ENCODE measurements around the gene ARL3.
"Not testable (repeated sequence)": the region's sequence is repeated elsewhere in the genome, so short reads cannot be mapped to it uniquely, and the experiment has no call there.

ARL3 gene

DNA sequence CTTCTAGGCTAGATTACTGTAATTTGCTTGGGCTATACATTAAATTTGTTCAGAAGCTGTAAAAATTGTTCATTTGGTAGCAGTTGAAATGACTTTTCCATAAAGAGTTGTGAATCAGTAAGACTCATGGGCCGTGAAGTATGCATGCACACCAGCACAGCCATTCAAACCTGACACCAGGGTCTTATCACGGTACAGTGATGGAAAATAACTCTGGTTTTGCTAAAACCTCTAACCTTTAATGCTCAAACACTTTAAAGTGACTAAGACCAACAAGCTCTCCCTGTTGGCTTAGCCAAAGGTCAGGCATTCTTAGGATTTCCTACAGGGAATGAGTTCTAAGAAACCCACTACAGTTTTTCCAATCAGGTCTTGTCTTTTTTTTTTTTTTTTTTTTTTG lies 11.5 kb downstream of the ARL3 start:
- no peak for DNase-seq (ENCODE audit: low spot score)

DNA sequence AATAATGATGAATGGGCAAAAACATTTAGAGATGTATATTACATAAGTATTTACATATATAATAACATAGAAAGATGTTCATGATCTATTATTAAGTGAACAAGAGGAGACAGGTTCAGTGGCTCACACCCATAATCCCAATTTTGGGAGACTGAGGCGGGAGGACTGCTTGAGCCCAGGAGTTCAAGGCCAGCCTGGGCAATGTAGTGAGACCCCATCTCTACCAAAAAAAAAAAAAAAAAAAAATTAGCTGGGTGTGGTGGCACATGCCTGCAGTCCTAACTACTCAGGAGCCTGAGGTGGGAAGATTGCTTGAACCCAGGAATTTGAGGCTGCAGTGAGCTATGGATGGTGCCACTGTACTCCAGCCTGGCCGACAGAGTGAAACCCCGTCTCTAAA lies 12.4 kb downstream of the ARL3 start:
- DNase-seq (ENCODE audit: low spot score): no peak

DNA sequence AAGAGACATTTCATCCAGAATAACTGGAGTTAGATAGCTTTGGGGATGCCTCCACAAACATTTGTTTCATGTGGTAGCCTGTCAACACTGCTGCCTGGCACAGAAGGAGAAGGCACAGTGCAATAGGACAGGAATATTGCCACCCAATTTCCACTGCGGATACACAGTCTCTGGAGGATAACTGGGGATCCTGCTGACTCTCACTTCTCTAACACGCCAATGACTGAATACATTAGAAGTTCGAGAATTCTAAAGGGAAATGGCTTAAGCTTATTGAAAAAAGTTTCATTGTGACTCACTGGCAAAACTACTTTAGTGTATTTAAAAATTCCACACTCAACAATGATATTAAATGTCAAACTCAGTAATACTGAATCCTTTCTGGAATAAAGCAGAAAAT lies 12.9 kb downstream of the ARL3 start:
- DNase-seq (ENCODE audit: low spot score): no peak

DNA sequence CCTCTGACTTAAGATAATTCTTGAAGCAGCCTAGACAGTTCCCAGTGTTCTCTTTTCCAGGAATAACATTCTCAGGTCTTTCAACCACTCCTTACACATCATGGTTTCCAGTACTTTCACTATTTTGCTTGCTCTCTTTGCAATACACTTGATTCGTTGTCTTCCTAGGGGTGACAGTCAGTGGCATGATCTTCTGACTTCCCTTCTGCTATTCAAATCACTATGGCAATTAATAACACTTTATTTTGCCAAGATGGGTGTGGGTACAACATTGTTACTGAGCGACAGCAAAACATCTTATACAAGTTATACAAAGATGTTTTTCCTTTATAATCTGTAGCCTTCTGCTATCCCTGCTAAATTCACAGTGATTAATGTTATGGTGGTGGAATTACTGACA lies 15.3 kb downstream of the ARL3 start:
- DNase-seq (ENCODE audit: low spot score): no peak

DNA sequence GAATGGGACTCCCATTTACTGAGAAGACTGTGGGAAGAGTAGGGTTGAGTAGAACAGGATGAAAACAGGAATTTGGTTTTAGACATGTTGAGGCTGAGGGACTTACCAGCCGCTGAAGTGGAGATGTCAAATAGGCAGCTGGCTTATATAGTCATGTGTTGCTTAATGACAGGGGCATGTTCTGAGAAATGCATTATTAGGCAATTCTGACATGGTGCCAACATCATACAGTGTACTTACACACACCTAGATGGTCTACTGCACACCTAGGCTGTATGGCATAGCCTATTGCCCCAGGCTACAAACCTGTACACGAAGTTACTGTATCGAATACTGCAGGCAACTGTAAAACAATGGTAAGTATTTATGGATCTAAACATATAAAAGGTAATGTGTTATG lies 17.5 kb downstream of the ARL3 start:
- no peak for DNase-seq (ENCODE audit: low spot score)

DNA sequence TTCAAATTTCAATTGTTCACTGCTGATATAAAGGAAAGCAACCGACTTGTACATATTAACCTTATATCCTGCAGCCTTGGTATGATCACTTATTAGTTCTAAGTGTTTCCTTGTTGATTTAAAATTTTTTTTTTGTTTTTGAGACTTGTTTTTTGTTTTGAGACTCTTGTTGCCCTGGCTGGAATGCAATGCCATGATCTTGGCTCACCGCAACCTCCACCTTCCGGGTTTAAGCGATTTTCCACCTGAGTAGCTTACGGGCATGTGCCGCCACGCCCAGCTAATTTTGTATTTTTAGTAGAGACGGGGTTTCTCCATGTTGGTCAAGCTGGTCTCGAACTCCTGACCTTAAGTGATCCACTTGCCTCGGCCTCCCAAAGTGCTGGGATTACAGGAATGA lies 18.8 kb downstream of the ARL3 start:
- not testable (repeated sequence) for DNase-seq (ENCODE audit: low spot score)

DNA sequence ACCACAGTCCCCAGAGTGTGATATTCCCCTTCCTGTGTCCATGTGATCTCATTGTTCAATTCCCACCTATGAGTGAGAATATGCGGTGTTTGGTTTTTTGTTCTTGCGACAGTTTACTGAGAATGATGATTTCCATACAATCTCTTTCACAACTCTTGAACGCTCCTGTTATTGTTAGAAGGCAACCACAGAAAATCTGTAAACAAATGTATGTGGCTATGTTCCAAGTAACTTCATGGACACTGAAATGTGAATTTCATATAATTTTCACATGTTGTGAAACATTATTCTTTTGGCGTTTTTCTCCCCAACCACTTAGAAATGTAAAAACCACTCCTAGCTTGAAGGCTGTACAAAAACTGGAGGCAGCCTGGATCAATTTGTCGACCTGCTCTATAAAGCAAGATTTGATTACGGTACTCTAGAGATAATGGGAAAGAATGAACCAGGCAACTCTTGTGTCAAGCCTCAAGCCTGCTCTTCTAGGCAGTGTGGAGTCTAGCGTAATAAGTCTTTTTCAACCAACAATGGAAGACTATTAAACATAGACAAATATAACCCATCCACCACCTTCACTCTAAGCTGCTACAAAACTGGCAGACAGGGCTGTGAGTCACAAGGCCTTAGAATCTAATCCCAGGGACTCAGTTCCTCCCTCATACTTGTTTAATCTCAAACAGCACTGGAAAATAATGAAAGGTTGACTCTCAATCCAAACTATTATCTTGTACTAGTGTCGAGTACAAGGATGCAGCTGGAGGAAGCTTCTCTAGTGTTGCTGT lies 22.7 kb downstream of the ARL3 start:
- DNase-seq (ENCODE audit: low spot score): no peak

DNA sequence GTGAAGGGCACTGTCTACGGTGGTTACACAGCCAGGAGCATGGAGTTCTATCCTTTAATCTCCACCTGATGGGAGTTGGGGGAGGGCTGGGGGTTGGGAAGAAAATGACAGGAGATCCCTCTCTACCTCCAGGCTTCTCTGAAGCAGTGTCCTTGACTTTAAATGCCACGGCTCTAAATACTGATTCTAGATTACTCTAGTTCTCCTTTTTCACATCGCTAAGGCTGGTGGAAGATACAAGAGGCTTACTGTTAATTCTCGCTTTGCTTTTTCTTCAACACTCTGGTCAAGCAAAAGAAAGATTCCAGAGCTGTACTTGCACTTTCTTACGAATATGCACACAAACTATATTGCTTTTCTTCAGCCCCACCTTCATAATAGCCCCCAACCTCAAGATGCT lies 30.5 kb downstream of the ARL3 start:
- no peak for DNase-seq (ENCODE audit: low spot score)

DNA sequence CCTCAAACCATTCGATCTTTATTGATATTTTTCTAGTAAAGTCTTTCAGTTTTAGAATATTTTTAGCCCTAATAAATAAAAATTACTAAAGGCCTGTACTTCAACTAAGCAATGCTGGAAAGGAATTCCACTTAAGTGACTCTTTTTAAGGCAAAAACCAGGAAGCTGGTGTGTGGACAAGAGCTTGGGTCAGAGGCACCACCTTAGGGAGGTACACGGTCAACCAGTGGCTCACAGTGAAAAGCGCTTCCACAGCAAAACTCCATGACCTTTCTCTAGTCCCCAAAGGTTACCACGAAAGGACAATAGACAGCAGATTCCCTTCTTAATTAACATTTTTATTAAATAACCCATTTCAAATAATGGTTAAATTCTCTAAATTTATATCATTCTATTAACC lies 31.2 kb downstream of the ARL3 start:
- no peak for DNase-seq (ENCODE audit: low spot score)

DNA sequence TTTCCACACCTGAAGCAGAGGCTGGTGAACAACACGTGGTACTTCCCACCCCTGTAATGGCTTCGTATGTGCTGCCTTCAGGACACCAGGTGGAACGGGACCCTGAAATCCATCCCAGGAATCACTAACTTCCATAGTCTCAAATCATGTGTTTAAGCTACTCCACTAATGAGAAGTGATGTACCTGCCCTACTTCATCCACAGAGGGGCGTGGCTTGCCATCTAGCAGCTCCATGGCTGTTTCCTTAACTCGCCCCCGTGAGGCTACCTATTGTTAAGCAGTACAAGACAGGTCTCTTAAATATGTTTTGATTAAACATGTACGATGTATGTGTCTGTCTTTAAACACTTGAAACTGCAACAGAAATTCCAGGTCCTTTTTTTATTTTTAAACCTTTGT lies 31.8 kb downstream of the ARL3 start:
- DNase-seq (ENCODE audit: low spot score): no peak

DNA sequence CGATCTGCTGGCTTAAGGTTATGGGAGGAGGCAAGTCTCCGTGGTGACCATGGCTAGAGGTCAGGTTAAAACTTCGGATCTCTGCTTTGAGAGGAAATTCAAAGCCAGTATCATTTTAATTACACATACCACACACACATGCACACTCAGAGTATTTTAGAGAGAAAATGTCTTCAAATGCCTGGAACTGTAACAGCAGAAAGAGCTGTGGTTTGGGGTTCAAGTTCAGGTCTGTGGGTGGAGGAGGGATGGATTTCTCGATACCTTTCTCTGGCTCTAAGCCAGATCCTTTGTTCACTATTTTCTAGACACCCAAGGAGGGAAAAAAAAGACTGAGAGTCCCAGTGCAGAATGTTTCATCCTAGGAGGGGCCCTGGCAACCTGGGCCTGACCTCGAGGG lies 32.5 kb downstream of the ARL3 start:
- DNase-seq (ENCODE audit: low spot score): no peak

DNA sequence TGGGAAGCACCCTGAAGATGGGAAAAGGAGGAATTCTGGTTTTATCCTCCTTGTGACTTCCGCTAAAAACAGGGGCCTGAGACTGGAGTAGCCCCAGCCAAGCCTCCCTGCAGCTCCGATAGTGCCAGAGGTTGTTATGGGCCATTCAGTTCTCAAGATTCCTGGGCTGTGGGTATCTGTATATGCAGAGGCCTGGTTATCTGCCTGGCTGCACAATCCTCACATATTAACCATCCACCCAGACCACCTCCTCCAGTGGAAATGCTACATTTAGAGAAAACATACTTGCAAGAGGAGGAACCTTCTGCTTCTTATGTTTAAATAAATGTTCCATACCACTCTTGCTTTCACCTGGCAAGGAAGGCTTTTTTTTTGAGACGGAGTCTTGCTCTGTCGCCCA lies 34.6 kb downstream of the ARL3 start:
- DNase-seq (ENCODE audit: low spot score): no peak

DNA sequence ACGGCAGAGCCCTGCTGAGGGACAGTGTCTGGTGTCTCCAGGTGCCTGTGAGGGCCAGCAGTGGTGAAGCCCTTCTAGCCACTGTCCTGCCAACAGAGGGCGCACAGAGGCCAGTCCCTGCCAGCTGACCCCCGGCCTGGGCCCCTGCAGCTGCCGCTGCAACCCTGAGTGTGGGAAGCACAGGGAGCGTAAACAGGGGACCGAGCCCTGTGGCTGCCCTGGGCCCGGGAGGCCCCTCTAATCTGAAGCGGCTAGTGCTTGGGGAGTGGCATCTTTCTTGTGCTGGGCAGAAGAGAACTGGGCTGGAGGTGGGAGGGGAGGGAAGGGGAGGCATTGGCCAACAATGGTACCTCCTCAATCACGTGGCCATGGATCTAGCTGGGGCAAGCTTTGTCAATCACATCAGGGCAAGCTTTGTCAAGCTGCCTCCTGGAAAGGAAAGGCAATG lies 35.3 kb downstream of the ARL3 start:
- DNase-seq (ENCODE audit: low spot score): peak; percentile 48

DNA sequence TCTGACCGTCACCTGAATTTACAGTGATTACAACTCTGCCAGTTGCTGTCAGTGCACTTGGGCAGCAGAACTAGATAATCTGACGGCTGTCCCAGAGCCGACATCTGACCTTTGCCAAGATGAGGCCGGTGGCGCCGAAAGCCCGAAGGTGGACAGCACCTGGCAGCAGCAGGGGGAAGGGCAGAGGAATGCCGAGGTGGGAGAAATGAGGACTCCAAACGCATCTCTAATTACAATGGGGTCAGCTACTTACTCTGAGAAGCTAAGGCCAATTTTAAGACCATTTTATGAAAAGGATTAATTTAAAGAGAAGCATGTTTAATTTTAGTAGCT lies 36.2 kb downstream of the ARL3 start:
- no peak for DNase-seq (ENCODE audit: low spot score)

DNA sequence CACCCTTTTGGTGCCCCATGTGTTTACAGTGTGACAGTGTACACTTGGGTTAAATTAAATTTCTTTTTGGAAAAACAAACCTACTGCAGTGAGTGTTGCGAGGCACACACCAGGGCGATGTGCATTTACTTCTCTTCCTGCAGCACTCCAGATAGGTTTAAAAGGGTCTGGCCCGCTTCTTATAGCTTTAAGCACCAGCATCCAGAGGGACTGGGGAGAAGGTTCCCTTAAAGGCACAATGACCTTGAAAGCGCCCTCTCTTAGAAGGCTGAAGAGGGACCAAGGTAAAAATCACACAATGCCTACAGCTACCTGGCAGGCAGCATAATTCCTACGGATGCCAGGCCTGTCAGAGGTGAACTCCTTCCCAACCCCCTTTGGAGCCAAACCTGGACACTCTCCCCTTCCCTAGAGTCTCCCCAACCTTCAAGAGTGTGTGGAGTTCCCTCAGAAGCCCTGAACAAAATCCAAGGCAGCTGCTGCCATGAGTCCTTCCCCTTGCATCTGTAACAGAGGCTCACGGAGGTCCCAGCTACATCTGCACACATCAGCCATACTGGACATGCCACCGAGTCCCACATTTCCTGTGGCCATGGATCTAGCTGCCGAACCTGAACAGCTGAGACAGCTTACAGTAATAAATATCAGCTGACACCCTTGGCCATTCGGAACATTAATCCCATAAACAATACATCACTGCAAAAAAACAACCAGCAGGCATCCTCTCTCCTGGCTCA lies 36.7 kb downstream of the ARL3 start:
- no peak for DNase-seq (ENCODE audit: low spot score)

DNA sequence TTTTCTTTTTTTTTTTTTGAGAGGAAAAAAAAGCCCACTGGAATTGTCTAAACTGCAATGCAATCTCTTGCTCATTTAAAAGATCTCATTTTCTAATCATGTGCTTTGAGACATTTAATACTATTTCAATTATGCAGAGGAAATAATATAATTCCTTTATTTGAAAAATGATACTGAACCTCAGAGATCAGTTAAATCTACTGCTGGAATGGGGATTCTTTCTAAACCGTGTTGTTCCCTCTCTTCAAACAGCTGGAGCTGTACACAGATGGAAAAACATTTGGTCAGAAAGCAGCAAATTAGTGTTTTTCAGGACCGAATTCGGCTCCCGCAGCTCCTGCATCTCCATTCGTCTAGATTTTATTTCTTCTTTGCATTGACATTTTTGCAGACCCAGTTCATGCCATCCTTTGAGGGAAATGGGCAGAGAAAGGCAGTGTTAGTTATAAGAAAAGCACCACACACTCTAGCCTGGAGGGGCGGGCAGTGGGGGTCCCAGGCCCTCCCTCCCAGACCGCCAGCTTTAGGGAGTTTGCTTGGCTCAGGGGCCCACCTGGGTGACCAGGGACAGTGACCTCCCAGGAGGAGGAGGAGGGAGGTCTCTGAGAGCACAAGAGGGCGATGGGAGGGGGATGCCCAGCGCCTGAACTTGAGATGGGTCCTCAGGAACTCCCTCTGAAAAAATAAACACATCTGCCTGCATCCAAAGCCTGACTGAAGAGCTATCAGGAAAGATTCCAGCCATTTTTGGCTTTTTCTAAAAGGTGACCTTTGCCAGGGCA lies 37.5 kb downstream of the ARL3 start:
- no peak for DNase-seq (ENCODE audit: low spot score)

DNA sequence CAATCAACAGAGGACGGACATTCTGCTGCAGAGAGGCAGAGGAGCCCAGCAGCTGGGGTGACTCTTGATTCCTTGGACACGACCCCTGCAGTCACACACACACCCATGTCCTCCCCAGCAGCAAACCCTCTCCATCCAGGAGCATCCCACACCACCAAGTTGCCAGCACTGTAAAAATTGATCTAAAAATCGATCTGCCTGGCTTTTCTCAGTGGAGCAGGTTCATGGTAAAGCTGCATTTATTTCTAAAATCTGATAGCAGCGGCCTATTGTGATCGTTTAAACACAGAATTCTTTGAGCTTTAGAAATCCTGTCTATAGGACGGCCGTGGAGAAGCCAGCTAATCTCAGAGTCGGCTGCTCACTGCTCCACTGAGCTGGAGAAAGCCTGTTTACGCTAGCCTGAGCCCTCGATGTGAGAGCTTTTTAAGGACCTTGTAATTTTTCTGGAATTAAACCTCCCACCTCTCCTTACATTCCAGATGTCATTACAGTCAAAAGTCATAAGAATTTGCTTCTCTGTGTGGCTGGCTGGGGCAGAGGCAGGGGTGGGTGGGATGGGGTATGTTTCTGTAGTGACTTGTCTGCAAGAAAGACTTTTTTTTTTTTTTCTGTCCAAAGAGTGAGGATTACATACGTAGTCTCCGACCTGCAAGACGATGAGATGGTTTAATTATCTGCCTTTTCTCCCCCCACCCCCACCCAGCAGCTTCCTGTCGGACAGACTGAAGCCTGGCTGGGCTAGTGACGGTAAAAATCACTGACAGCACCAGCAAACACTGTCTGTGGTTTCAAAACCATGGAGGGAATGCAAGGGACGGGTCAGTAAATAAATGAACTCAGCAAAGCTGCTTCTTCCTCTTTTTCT lies 38.3 kb downstream of the ARL3 start:
- DNase-seq (ENCODE audit: low spot score): peak; percentile 48

DNA sequence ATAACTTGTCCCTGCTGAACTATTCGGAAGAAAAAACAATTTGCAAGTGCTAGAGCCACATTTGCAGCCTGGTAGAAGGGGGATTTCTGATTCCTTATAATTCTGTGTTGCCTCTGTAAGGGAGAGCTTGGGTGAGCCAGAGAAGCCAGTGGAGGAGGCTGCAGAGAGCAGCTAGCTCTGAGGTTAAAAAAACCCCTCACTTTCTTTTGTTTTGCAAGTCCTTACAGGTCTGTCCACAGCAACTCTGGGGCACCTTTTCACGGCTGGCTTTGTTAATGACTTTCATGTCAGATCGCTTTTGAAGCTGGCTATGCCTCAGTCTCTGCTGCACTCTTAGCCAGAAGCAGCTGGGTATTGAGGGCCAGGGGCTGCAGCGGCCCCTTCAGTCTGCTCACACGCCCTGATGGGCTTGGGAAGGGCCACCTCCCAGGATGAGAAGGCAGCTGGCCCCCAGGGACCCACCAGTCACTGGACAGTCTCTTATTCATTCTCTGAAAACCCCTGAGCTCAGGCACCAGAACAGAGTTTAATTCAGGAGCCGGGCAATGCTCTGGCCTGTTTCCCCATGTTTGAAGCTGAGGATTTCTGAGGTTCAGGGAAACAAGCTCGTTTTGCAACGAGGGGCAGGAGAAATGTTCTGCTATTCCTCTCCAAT lies 39.1 kb downstream of the ARL3 start:
- DNase-seq (ENCODE audit: low spot score): no peak

DNA sequence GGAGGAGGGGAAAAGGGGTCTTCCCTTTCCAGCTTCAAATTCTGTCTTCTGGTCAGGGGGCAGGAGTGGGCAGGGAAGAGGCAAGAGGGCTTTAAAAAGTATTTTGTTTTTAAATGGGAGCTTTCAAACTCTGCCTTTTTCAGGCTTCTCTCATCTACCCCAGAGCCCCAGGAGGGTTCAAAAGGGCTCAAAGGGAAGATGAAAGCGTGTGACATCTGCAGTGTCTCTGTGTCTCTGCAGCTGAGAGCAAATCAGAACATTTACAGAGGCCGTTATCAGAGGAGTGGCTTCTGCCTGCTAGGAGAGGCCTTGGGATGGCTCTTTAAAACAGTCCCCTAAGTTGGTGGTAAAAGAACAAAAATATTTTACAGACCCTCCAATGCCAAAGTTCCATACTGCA lies 39.6 kb downstream of the ARL3 start:
- no peak for DNase-seq (ENCODE audit: low spot score)

DNA sequence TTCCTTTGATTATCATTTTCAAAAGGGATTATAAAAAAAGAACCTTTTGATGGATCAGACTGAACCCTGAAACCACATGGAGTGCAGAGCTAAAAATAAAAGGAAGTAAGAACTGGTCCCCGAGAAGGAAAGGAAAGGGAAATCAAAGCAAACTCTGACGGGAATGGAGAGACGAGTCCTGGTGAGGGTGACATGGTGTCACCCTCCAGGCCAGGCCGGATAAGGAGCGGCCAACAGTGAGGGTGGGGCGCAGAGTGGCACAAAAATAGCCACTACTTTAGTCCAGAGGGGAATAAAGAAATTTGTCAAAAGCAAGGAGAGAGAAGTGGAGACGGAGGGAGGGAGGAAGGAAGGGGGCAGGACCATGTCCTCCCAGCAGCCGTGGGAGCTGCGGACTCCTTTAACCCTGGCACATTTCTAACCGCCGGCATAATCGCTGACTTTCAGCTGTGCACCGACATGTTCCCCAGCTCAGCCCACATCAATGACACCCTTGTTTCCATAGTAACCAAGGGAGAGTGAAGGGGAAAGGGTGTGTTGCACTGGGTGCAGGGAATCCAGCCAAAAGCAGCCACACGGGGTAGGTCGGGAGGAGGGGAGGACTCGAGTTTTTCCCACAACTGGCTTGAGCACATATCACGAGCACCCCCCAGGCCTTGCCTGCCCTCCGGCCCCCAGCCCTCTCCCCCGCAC lies 40.2 kb downstream of the ARL3 start:
- no peak for DNase-seq (ENCODE audit: low spot score)

DNA sequence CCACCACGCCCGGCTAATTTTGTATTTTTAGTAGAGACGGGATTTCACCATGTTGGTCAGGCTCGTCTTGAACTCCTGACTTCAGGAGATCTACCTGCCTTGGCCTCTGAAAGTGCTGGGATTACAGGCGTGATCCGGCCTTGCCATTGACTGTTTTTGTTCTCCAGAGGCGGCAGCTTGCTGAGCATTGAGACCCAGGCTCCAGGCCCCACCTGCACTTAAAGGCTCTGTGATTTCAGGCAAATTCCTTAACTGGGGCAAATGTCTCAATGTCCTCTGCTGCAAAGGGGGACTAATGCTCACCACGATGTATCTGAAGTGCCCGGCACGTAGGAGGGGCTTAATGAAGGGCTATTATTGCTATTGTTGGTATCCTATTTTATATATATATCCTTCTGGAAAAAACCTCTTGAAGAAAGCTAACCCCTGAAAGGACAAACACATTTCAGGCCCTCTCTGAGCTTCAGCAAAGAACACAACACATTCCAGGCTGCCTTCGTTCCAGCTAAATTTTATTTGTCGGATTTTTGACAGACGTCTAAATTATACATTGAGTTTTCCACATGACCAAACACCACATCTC lies 40.9 kb downstream of the ARL3 start:
- no peak for DNase-seq (ENCODE audit: low spot score)

All from NAMALWA (cell line).